Measurements from ENCODE around the gene MEGF11. TPM values are rescaled to one million over a fixed set of nuclear protein-coding genes. Genes with fewer than 3 reads are reported as not detected.

Gene MEGF11
- total RNA-seq, 1 experiment from 2014 or later: 2.3 TPM

GRCh38 chr15:66145726-66146182, 107.8 kb downstream of the MEGF11 start:
- intact Hi-C loops (cut with micrococcal nuclease): no loop called here
- TF ChIP-seq CBX3 (IDR thresholded peaks at IDR 0.05; ENCODE audit: low read depth) (no peak), ELF1 (IDR thresholded peaks at IDR 0.05; ENCODE audit: borderline replicate concordance, low read depth) (no peak), SP1 (IDR thresholded peaks at IDR 0.05; ENCODE audit: low read depth) (no peak), SIN3A (IDR thresholded peaks at IDR 0.05; ENCODE audit: low read depth) (no peak), EZH2 (IDR thresholded peaks at IDR 0.05) (no peak), POLR2A (IDR thresholded peaks at IDR 0.05; ENCODE audit: borderline replicate concordance, extremely low read depth, insufficient read depth, insufficient read length) (no peak), ZFX (IDR thresholded peaks at IDR 0.05) (no peak), CEBPB (IDR thresholded peaks at IDR 0.05; ENCODE audit: low read depth) (no peak), EZH2phosphoT487 (IDR thresholded peaks at IDR 0.05; ENCODE audit: borderline replicate concordance) (no peak), REST (IDR thresholded peaks at IDR 0.05; ENCODE audit: low read depth) (no peak), FOSL1 (IDR thresholded peaks at IDR 0.05; ENCODE audit: low read depth) (no peak), ATF3 (IDR thresholded peaks at IDR 0.05) (no peak), YY1 (IDR thresholded peaks at IDR 0.05; ENCODE audit: extremely low read depth, insufficient replicate concordance, low read depth, low read length) (no peak), CTCF (IDR thresholded peaks at IDR 0.05 in 2 of 3, conservative IDR thresholded peaks at IDR 0.05 in 1 of 3; ENCODE audit: borderline replicate concordance in 1 of 3, insufficient read depth in 1 of 3, low read depth in 2 of 3, low read length in 2 of 3) (no peak)
- Histone ChIP-seq H3K9ac (ENCODE audit: low read length) (no peak overlapping the region), H3K27ac (ENCODE audit: low read depth, low read length) (no peak overlapping the region), H3K27me3 (ENCODE audit: insufficient read depth, low read length) (no peaks in the 10 kb centered on the region), H3K9me3 (ENCODE audit: control insufficient read depth in 1 of 2, insufficient read depth in 1 of 2, low read depth in 1 of 2, low read length in 2 of 2) (no peaks in the 10 kb centered on the region), H3K4me2 (ENCODE audit: low read length) (no peak overlapping the region), H3K36me3 (ENCODE audit: control insufficient read depth in 1 of 2, insufficient read depth in 2 of 2, low read length in 2 of 2) (no peaks in the 10 kb centered on the region), H3K9me2 (ENCODE audit: insufficient read depth) (no peaks in the 10 kb centered on the region), H3K4me1 (ENCODE audit: control insufficient read depth in 1 of 2, insufficient read depth in 2 of 2, low read length in 2 of 2) (peaks cover 0 to 5% of the 10 kb centered on the region in 2 experiments; a peak in 2 of 4 replicates), H4K20me1 (ENCODE audit: insufficient read depth) (no peaks in the 10 kb centered on the region), H2AFZ (ENCODE audit: low read depth, low read length, poor library complexity, severe bottlenecking) (no peak overlapping the region), H3K79me2 (ENCODE audit: insufficient read depth, low read length) (no peaks in the 10 kb centered on the region), H3K4me3 (replicated peaks in 1 of 2; ENCODE audit: low read depth in 1 of 2, low read length in 2 of 2) (no peak overlapping the region)
- ATAC-seq (no peak), DNase-seq (ENCODE audit: low read depth, low spot score) (no peak)
- BruUV-seq (replicated peaks): no TSS peak
- ChIA-PET POLR2A (no interaction called here), CTCF (no interaction called here), RAD21 (ENCODE audit: low non-redundant PET in 1 of 2, low total read pairs in 2 of 2, uncharacterized antibody in 2 of 2, unreplicated experiment in 2 of 2) (no interaction called here)
